ENCODE data around the gene LONRF3. TPM values are rescaled to one million over a fixed set of nuclear protein-coding genes. Genes with fewer than 3 reads are reported as not detected.

Gene LONRF3
- total RNA-seq, 2 donors from 2014 or later, result 15.3 to 18.8 TPM

- Histone ChIP-seq H3K4me3 (no peak overlapping the region), H3K27me3 (no peaks in the 10 kb centered on the region), H3K27ac (no peak overlapping the region), H3K36me3 (replicated peaks in 1 of 2; ENCODE audit: insufficient read depth in 1 of 2, low read depth in 2 of 2) (no peaks in the 10 kb centered on the region), H3K9me3 (no peaks in the 10 kb centered on the region), H3K4me1 (no peaks in the 10 kb centered on the region)
- intact Hi-C loops (cut with DNase I), result no loop called here
- DNase-seq (no peak), ATAC-seq (no peak)
- TF ChIP-seq, protein P1, sequence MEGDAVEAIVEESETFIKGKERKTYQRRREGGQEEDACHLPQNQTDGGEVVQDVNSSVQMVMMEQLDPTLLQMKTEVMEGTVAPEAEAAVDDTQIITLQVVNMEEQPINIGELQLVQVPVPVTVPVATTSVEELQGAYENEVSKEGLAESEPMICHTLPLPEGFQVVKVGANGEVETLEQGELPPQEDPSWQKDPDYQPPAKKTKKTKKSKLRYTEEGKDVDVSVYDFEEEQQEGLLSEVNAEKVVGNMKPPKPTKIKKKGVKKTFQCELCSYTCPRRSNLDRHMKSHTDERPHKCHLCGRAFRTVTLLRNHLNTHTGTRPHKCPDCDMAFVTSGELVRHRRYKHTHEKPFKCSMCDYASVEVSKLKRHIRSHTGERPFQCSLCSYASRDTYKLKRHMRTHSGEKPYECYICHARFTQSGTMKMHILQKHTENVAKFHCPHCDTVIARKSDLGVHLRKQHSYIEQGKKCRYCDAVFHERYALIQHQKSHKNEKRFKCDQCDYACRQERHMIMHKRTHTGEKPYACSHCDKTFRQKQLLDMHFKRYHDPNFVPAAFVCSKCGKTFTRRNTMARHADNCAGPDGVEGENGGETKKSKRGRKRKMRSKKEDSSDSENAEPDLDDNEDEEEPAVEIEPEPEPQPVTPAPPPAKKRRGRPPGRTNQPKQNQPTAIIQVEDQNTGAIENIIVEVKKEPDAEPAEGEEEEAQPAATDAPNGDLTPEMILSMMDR (IDR thresholded peaks at IDR 0.05), result no peak
- TF ChIP-seq POLR2A (IDR thresholded peaks at IDR 0.05), result no peak
Measured at GRCh38 chrX:119030990-119031389, 56.6 kb downstream of the LONRF3 start.

DNA sequence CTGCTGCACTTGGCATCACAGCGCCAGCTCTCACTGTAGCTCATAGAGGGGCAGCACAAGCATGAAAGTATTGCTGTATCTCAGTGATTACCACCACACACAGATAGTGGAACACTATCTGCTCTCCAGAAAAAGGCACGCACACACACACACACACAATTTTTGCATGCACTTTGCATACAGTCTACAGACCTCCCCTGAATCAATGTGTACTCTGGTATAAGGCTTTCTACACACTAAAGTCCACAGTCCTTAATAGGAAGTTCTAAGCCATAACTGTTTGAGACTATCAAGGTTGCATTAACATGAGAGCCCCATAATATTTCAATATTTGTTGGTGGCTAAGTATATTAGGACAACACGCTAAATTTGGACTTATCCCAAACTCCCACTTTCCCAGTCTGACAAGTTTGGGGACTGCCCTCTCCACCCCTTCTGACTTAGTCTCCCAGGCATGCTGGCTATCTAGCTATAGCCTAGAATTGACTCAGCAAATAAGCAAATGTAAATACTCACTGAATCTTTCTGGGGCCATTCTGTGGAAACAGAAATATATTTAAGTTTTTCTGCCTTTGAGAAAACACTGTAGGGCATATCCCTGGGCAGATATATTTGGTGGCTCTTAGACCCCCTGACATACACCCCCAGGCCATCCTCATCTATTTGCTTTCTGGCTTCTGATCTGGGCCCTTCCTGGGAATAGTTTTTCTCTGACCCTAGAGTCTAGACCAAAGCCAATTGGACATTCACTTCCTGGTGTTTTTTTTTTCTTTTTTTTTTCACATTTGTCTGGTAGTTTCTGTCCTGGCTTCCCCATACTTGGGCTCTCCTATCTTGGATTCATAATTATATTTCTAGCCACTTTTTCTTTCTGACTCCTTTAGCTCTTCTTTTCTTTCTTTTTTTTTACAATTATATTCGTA is 62.0 kb downstream of the LONRF3 start:
- no peak for DNase-seq
- 64 to 71% methylated on average over 3 to 4 of the region's 4 CpGs for WGBS, 2 donors
- ATAC-seq, result no peak
- Histone ChIP-seq H3K4me1 (no peaks in the 10 kb centered on the region), H3K27me3 (no peaks in the 10 kb centered on the region), H3K4me3 (no peak overlapping the region), H3K27ac (no peak overlapping the region), H3K36me3 (replicated peaks in 1 of 2; ENCODE audit: insufficient read depth in 1 of 2, low read depth in 2 of 2) (no peaks in the 10 kb centered on the region), H3K9me3 (no peaks in the 10 kb centered on the region)
- intact Hi-C loops (cut with DNase I), result no loop called here
- no peak for TF ChIP-seq POLR2A (IDR thresholded peaks at IDR 0.05)
- TF ChIP-seq, protein P1 (IDR thresholded peaks at IDR 0.05), result no peak

DNA sequence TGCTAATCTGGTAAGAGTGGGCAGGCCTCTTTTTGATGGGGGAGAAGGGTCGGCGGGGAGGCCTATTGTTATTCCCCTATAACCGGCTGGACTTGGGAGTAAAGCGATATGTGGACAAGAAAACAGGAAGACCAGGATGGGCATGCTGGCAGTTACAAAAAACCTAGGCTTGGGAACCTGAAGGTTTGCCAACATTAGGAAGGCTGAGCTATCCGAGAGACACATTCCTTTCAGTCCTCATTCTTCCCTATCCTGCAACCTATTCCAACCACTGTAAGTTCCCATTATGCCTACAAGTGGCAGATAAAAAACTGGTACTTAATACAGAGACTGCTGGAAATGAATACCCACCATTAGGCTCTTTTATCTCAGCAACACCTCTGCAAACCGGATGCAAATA is 66.0 kb downstream of the LONRF3 start:
- DNase-seq (no peak), ATAC-seq (no peak)
- Histone ChIP-seq H3K4me1 (no peaks in the 10 kb centered on the region), H3K27me3 (no peaks in the 10 kb centered on the region), H3K4me3 (no peak overlapping the region), H3K9me3 (no peaks in the 10 kb centered on the region), H3K36me3 (replicated peaks in 1 of 2; ENCODE audit: insufficient read depth in 1 of 2, low read depth in 2 of 2) (no peaks in the 10 kb centered on the region), H3K27ac (no peak overlapping the region)
- WGBS, 2 donors, result 70 to 81% methylated on average over 5 to 6 of the region's 6 CpGs
- TF ChIP-seq POLR2A (IDR thresholded peaks at IDR 0.05), result no peak
- TF ChIP-seq, protein P1 (IDR thresholded peaks at IDR 0.05), result no peak
- intact Hi-C loops (cut with DNase I), result no loop called here

GRCh38 chrX:119041175-119041574 is 66.8 kb downstream of the LONRF3 start:
- no peaks in the 10 kb centered on the region for H3K36me3 ChIP-seq (replicated peaks in 1 of 2; ENCODE audit: insufficient read depth in 1 of 2, low read depth in 2 of 2)
- peak; percentile 88 for ATAC-seq
- H3K27me3 ChIP-seq, result no peaks in the 10 kb centered on the region
- DNase-seq, result peak; percentile 31 to 74 (median 60)
- H3K27ac ChIP-seq, result peak overlapping the region in 2 of 4 donors; percentile 29 to 40
- H3K9me3 ChIP-seq, result no peaks in the 10 kb centered on the region
- H3K4me1 ChIP-seq, result no peaks in the 10 kb centered on the region
- intact Hi-C loops (cut with DNase I), result no loop called here
- 32 to 48% methylated on average over 2 to 4 of the region's 4 CpGs for WGBS, 2 donors
- TF ChIP-seq POLR2A (IDR thresholded peaks at IDR 0.05), result no peak
- TF ChIP-seq, protein P1 (IDR thresholded peaks at IDR 0.05), result no peak
- H3K4me3 ChIP-seq, result no peak overlapping the region

- DNase-seq (no peak), ATAC-seq (no peak)
- 63 to 70% methylated on average over 3 of the region's 3 CpGs for WGBS, 2 donors
- H3K9me3 ChIP-seq, result no peaks in the 10 kb centered on the region
- H3K4me3 ChIP-seq, result no peak overlapping the region
- H3K27ac ChIP-seq, result no peak overlapping the region
- H3K4me1 ChIP-seq, result no peaks in the 10 kb centered on the region
- intact Hi-C loops (cut with DNase I), result no loop called here
- H3K27me3 ChIP-seq, result no peaks in the 10 kb centered on the region
- TF ChIP-seq POLR2A (IDR thresholded peaks at IDR 0.05), result no peak
- TF ChIP-seq, protein P1 (IDR thresholded peaks at IDR 0.05), result no peak
- H3K36me3 ChIP-seq (replicated peaks in 1 of 2; ENCODE audit: insufficient read depth in 1 of 2, low read depth in 2 of 2), result no peaks in the 10 kb centered on the region
Measured at GRCh38 chrX:119042040-119042439, 67.6 kb downstream of the LONRF3 start.

Measured in body of pancreas (tissue), 4 donors.